Measurements from ENCODE around the gene ZNF385B.

Gene ZNF385B

DNA sequence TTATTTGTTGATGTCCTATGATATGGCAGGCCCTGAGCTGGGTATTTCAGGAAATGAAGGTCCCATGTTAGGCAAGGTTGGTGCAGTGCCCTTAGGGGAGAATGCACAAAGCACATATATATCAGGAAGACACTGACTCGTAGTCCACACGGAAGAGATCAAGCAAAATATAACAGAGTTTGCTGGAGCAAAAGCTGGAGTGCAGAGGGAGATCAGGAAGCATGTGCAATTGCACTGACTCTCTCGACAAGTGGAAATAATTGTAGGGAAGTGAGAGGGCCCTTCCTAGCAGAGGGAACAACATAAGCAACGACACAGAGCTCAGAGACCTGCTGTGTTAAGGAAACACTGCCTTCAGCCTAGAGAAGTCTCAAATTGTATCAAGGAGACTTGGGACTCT, 4.2 kb downstream of the ZNF385B start:
- in situ Hi-C loops (cut with HindIII; ENCODE audit: low sequenced_read_pairs) = no loop called here

DNA sequence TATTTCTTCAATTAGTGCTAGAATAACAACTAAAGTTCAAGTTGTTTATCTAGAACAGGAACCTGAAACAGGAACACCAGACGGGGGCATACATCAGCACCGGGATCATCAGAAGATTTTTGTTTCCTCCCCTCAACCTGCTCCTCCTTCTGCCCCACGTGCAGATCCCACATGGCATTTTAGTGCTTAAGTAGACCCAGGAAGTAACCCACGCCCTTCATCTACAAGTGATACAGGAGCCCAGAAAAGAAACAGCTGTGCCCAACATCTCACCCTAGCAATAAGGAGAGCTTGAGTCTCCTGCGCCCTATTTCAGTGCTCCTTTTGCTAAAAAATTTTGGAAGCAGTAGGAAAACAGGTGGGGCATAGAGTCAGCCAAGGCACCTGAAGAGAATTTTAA, 5.2 kb downstream of the ZNF385B start:
- in situ Hi-C loops (cut with HindIII; ENCODE audit: low sequenced_read_pairs) = no loop called here

DNA sequence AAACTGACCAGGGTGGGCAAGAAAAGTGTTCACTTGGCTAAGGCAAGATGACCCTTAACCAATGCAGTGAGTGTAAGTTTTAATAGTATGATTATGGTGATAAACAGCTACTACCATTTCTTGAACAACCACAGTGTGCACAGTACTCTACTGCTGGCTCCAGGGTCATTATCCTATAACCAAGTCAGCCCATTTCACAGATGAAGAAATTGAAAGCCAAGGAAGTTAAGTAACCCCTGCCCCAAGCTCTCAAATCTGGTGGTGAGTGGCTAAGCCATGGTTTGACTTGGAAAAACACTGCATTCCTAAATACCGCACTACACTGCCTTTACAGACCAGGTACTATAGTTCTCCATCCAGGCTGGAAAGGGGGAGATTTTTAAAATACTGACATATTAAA, 5.7 kb downstream of the ZNF385B start:
- in situ Hi-C loops (cut with HindIII; ENCODE audit: low sequenced_read_pairs) = no loop called here

GRCh38 chr2:179854891-179855290, 6.5 kb downstream of the ZNF385B start:
- in situ Hi-C loops (cut with HindIII; ENCODE audit: low sequenced_read_pairs) = no loop called here

DNA sequence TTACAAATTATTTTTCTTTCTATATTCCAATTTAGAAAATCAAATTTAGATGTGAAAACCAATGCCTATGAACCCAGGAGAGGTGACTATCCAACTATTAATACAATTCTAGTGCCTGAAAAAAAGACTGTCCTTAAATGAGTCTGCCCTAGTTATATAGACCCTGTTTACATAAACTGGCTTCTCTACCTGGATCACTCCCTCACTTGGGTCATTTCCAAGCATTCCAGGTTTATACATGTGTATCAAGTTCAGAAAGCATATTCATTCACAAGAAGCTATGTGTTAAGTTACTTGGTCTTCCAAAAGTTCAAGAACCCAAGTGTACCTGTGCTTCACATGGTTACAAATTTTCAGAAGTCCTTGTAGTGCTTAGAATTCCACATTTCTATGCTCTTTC, 8.3 kb downstream of the ZNF385B start:
- in situ Hi-C loops (cut with HindIII; ENCODE audit: low sequenced_read_pairs) = no loop called here

DNA sequence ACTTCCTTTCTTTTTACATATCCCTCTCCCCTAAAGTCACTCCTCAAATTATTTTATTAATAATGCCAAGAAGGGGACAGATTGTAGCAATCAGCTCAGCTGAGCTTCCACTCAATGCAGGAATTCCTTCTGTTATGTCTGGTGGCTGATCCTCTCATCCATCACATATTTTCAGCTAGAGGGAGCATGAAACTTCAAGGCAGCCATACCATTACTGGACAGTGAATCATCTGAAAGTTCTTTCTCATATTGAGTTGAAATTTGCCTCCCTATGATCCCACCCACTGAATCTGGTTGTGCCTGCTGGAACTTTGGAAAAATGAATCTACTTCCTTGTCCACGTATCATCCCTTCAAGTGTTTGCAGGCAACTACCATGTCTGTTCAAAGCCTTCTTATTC, 11.2 kb downstream of the ZNF385B start:
- in situ Hi-C loops (cut with HindIII; ENCODE audit: low sequenced_read_pairs) = no loop called here

DNA sequence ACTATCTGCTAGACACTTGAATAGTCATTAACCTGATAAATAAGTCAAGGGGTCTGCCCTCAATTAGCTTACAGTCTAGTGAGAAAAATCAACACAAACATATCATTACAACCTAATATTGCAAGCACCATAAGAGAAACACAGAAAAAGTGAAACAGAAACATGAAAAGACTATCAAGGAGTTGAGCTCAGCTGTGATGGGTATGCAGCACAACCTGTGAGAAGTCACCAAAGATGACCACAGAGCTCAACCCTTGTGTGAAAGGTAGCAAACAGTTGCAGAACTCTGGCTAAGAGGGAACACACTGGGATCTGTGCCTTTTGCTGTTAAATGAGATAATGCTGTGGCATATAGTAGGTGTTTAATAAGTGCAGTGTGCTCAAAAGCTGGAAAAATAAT, 11.7 kb downstream of the ZNF385B start:
- in situ Hi-C loops (cut with HindIII; ENCODE audit: low sequenced_read_pairs) = no loop called here

- in situ Hi-C loops (cut with HindIII; ENCODE audit: low sequenced_read_pairs) = no loop called here
Measured at GRCh38 chr2:179843541-179843940, 17.9 kb downstream of the ZNF385B start.

GRCh38 chr2:179842498-179843153, 18.8 kb downstream of the ZNF385B start:
- in situ Hi-C loops (cut with HindIII; ENCODE audit: low sequenced_read_pairs) = no loop called here

GRCh38 chr2:179840840-179841239, 20.6 kb downstream of the ZNF385B start:
- in situ Hi-C loops (cut with HindIII; ENCODE audit: low sequenced_read_pairs) = no loop called here

DNA sequence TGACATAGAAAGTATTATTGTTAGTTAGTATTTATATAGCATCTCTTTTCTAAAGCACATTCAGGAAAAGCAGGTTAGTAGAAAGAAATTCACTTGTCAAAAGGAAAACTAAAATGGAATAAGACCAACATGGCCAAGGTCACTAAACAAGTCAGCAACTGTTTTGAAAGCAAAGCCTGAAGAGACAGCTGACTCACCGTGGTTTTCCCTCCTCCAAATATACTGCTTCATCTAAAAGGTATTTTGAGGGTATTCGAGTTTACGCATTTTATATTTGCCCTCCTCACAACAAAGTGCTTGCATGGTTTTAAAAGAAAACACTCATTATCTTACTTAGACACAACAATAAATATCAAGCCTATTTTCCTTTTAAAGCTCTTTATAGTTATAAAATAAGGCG, 24.0 kb downstream of the ZNF385B start:
- in situ Hi-C loops (cut with HindIII; ENCODE audit: low sequenced_read_pairs) = no loop called here

DNA sequence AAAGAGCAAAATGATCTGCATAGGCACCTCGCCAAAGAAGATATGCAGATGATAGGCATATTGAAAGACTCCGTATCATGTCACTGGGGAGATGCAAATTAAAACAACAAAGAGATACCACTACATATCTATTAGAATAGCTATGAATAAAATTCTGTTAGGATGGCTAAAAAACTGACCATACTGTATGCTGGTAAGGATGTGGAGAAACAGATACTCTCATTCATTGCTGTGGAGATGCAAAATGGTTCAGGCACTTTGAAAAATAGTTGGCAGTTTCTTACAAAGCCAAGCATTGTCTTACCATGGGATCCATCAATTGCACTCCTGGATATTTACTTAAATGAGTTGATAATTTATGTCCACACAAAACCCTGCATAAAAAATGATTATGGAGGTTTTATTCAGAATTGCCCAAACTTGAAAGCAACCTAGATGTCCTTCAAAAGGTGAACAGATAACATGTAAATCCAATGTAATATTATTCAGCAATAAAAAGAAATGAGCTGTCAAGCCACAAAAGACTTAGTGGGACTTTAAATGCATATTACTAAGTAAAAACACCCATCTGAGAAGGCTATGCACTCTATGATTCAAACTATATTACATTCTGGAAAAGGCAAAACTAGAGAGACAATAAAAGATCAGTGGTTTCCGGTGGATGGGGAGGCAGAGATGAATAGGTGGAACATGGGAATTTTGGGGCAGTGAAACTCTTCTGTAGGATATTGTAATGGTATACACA, 31.2 kb downstream of the ZNF385B start:
- in situ Hi-C loops (cut with HindIII; ENCODE audit: low sequenced_read_pairs) = no loop called here

DNA sequence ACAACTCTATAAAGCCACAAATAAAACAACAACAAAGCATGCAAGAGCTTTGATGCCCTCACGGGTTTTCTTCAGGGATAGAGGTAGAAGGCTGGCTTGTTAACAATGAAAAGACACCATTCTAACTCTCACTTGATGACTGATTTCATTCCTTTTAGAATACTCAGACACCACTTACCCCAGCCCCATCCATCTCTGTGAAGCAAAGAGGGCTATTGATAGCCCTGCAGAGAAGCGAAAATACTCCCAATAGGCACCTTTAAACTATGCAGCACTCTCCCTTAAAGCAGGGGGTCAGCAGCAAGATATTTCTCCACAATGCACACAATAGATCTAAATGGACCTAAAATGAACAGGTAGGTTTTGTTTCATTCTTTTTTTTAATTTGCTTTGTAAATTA, 35.1 kb downstream of the ZNF385B start:
- in situ Hi-C loops (cut with HindIII; ENCODE audit: low sequenced_read_pairs) = no loop called here

GRCh38 chr2:179825494-179825893, 35.9 kb downstream of the ZNF385B start:
- in situ Hi-C loops (cut with HindIII; ENCODE audit: low sequenced_read_pairs) = no loop called here

- in situ Hi-C loops (cut with HindIII; ENCODE audit: low sequenced_read_pairs) = no loop called here
Measured at GRCh38 chr2:179824961-179825360, 36.5 kb downstream of the ZNF385B start.

GRCh38 chr2:179822540-179822939, 38.9 kb downstream of the ZNF385B start:
- in situ Hi-C loops (cut with HindIII; ENCODE audit: low sequenced_read_pairs) = no loop called here

- in situ Hi-C loops (cut with HindIII; ENCODE audit: low sequenced_read_pairs) = no loop called here
Measured at GRCh38 chr2:179818546-179818945, 42.9 kb downstream of the ZNF385B start.

GRCh38 chr2:179817181-179817841, 44.1 kb downstream of the ZNF385B start:
- in situ Hi-C loops (cut with HindIII; ENCODE audit: low sequenced_read_pairs) = no loop called here

GRCh38 chr2:179814050-179814449, 47.4 kb downstream of the ZNF385B start:
- in situ Hi-C loops (cut with HindIII; ENCODE audit: low sequenced_read_pairs) = no loop called here

- in situ Hi-C loops (cut with HindIII; ENCODE audit: low sequenced_read_pairs) = no loop called here
Measured at GRCh38 chr2:179812501-179812900, 48.9 kb downstream of the ZNF385B start.

- in situ Hi-C loops (cut with HindIII; ENCODE audit: low sequenced_read_pairs) = no loop called here
Measured at GRCh38 chr2:179811042-179811441, 50.4 kb downstream of the ZNF385B start.

DNA sequence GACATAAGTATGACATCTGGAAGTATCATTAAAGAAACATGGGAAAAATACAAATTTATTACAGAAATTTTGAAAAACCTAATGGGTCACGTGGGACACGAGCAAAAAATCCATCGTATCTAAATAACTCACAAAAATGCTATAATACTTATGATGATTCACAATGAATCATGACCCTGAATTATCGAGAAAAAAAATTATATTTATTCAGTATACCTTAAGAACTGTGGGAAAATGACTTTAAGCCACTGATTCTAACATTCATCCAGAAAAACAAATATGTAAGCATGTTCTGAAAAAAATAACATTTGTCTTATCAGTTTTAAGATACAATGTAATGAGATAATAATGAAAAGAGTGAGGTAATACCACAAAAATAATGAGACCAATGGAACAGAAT, 51.8 kb downstream of the ZNF385B start:
- in situ Hi-C loops (cut with HindIII; ENCODE audit: low sequenced_read_pairs) = no loop called here

Data from endothelial cell of hepatic sinusoid (primary cell).